G401 (cell line): Measurements from ENCODE around the gene TMEM232. TPM values are rescaled to one million over a fixed set of nuclear protein-coding genes. Genes with fewer than 3 reads are reported as not detected.
"Not testable (repeated sequence)": the region's sequence is repeated elsewhere in the genome, so short reads cannot be mapped to it uniquely, and the experiment has no call there.

Experiments
- DNase-seq: peaks from one replicate; pipeline ENCODE4 v3.0.0-alpha.2; 2015; ENCODE audit warnings: low spot score
- in situ Hi-C: cut with HindIII; loops from 2 replicates; pipeline ENCODE4 v1.10.0; 2016; ENCODE audit warnings: low sequenced_read_pairs, mixed read lengths
- total RNA-seq: library from RNA; depleted of rRNA; stranded (reverse); fragments of >200 nt; shearing (Covaris generic); gene quantifications from 2 replicates; pipeline ENCODE4 v1.2.3, GENCODE V29; 2014

TMEM232 gene
- total RNA-seq, 1 experiment from 2014 or later, result 0.07 TPM

GRCh38 chr5:110545716-110546115 is 180.8 kb downstream of the TMEM232 start:
- in situ Hi-C loops, result no loop called here
- DNase-seq, result no peak

- DNase-seq, result no peak
- in situ Hi-C loops, result no loop called here
These were observed 181.9 kb downstream of the TMEM232 start for GRCh38 chr5:110544603-110545002.

GRCh38 chr5:110542949-110543348 is 183.5 kb downstream of the TMEM232 start:
- in situ Hi-C loops, result no loop called here
- no peak for DNase-seq

DNA sequence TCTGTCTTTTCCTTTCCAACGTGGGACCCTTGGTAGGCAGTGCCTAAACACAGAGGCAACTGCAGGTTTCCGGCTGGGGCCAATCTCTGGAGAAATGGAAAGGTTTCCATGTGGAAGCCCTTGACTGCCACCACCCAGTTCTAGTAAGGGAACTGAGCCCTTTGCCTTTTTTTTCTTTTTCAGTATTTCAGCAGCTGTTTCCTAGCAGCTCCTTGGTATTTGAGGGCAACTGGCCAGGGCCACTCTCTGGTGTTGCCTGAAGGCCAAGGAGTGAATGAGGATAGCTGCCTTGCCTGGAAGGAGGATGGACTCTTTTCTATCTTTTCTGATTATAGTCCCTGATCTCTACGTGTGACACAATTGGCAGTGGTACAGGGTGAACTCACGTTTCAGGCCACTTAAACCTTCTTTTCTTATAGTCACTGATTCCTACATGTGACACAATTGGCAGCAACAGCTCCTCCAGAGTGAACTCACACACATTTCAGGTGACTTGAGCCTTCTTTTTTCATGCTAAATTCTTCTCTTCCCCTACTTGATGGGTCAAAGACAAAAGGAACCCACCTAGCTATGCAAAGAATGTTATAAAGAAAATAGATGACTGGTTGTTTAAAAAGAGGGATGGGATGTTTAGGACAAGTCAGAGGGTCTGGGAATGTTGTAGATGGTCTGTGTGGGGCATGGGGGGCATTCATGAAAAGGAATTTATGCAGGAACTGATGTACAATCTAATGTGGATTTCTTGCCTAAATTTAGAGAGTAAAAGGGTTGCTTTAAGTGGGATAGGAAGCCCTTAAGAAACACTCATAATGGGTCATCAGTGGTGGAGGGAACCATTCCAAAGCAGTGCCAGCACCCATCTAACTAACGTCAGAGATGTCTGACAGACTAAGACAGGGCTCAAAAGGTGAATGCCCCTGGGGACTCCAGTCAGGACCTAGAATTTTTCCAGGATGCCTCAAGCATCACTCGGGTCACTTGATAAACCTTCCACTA is 190.1 kb downstream of the TMEM232 start:
- in situ Hi-C loops, result no loop called here

GRCh38 chr5:110535146-110535545 is 191.3 kb downstream of the TMEM232 start:
- in situ Hi-C loops, DNase-seq: not testable (repeated sequence)

More for the DNA sequence above, 190.1 kb downstream of the TMEM232 start:
- no peak for DNase-seq

- in situ Hi-C loops, result no loop called here
- DNase-seq, result no peak
These were observed 200.7 kb downstream of the TMEM232 start for GRCh38 chr5:110525762-110526161.

- DNase-seq, result no peak
- in situ Hi-C loops, result no loop called here
These were observed 209.1 kb downstream of the TMEM232 start for GRCh38 chr5:110517396-110517795.

- DNase-seq, result no peak
- in situ Hi-C loops, result no loop called here
These were observed 212.4 kb downstream of the TMEM232 start for GRCh38 chr5:110514030-110514429.

GRCh38 chr5:110512266-110512665 is 214.2 kb downstream of the TMEM232 start:
- in situ Hi-C loops, result no loop called here
- DNase-seq, result no peak

DNA sequence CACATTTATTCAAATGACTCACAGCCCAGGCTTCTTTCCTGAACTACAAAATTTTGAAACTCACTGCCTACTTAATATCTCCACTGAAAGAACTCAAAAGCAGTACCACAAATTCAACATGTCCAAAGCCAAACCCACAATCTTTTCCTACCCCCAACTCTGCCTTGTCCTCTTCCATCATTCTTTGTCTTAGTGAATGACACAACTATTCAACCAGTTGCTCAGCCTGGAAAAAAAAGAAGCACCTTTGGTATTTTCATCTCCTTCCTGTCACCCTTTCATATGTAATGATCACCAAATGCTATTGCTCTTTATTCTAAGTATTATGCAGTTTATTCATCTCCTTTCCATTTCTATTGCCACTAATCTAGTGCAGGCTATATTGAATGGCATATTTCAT is 216.3 kb downstream of the TMEM232 start:
- no peak for DNase-seq
- in situ Hi-C loops, result no loop called here

DNA sequence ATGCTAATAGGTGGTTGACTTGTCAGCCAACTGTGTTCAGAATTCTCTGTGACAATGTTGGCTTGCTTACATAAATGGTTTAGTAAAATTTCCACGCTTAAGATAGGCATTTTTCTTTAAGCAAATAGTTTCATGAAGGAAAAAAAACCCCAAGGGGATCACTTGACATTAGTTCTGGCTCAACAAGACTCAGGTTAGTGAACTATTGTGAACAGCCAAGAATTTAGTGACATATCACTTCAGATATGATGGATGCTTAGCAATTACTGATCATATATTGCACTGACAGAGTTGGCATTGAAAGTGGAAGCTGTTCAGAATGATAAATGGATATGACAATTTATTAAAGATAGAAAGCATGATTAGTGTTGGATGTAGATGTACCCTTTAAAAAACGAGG is 218.5 kb downstream of the TMEM232 start:
- no peak for DNase-seq
- in situ Hi-C loops, result no loop called here

- DNase-seq, result no peak
- in situ Hi-C loops, result no loop called here
These were observed 220.1 kb downstream of the TMEM232 start for GRCh38 chr5:110506378-110506777.

DNA sequence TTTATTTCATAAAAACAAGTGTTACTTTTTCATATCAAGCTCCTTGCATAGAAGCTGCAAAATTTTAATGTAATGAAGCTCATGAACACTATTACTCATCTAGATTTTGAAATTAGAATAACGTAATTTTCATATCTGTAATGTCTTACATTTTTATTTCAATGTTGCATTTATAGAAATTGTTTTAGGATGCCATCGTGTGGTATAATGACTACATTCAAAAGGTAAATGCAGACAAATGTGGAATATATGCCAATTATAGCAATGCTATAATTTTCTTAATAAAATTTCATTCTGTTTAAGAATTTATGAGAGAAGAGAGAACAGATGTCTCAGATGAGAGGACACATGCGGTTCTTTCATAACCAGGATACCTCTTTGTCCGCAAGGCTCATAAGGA is 230.2 kb downstream of the TMEM232 start:
- no peak for DNase-seq
- in situ Hi-C loops, result no loop called here

- DNase-seq, result no peak
- in situ Hi-C loops, result no loop called here
These were observed 234.0 kb downstream of the TMEM232 start for GRCh38 chr5:110492446-110492845.

DNA sequence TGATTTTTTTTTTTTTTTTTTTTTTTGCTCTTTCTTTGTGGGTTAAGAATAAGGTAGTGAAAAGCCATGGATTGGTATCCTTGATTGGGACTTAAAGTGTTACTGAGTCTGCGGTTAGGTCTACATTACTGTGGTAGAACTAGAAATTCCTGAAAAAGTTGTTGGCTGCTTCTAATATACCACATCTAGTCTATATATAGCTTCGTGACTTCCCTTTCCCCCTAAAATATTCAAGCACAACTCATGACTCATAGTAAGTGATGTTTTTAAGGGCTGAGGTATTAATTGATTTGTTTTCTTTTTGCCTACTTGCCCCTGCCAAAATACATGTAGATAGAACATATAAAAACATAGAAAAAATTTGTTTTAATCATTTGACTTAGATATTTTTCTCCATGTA is 247.6 kb downstream of the TMEM232 start:
- no peak for DNase-seq
- in situ Hi-C loops, result no loop called here

DNA sequence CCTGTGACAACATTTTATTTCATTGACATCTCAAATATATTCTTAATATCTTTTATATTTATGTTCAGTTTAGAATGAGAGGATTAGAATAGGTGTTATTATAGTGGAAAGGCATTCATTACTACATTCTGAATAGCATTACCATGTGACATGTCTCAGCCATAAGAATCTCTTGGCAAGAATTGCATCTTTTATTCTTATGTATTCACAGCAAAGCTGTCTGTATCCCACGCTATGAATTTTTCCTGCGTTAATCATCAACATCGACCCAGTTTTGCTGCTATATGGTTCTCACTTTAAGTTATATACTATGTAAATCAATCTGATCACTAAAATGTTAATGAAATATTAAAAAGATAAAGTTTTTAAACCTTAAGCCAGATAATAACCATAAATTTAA is 248.6 kb downstream of the TMEM232 start:
- DNase-seq, result no peak
- in situ Hi-C loops, result no loop called here

GRCh38 chr5:110476164-110476563 is 250.3 kb downstream of the TMEM232 start:
- DNase-seq, result no peak
- in situ Hi-C loops, result no loop called here

DNA sequence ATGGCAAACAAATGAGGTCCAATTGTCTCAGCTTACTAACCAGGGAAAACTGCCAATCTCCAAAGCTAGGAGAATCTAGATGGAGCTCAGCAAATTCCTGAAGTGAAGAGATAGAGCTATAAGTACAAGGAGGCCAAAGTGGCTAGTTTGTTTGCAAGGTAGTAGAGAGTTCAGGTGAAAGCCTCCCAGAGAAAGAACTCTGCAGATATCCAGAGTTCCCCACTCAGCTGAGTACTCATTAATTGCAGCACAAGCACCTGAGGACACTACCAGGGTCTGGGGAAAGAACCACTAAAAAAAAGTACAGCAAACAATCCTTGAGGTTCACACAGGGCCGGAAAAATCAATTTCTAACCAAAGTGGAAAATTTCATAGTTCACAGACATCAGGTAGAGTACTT is 250.9 kb downstream of the TMEM232 start:
- in situ Hi-C loops, result no loop called here
- DNase-seq, result no peak

DNA sequence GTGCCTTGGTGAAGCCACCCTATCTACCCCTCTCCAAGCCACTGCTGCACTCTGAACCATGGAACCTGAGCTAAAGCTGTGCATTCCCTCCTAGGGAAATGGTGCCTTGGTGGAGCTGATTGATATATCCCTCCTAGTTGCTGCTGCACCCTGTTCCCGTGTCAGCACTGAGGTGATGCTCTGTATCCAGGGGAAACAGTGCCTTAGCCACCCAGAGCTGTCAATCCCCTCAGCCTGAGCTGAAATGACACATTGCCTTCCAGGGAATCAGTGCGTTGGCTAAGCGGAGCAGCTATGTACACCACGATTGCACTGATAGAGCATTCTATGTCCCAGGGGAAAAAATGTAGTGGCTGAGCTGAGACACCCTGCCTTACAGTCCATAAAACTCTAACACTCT is 257.0 kb downstream of the TMEM232 start:
- in situ Hi-C loops, result no loop called here
- DNase-seq, result no peak

GRCh38 chr5:110463106-110463505 is 263.4 kb downstream of the TMEM232 start:
- DNase-seq, result no peak
- in situ Hi-C loops, result no loop called here

GRCh38 chr5:110460837-110461236 is 265.6 kb downstream of the TMEM232 start:
- in situ Hi-C loops, result no loop called here
- no peak for DNase-seq
